GM12892 (cell line): ENCODE results near the gene ILK.

Experiments
- POLR2A ChIP-seq: IDR thresholded peaks from 2 replicates; pipeline ENCODE4 v1.6.1; 2011; ENCODE audit warnings: low read depth, low read length, control low read depth
- POLR2AphosphoS5 ChIP-seq: IDR thresholded peaks from 2 replicates; pipeline ENCODE4 v1.6.1; 2011; ENCODE audit warnings: low read depth, low read length, control low read depth

DNA sequence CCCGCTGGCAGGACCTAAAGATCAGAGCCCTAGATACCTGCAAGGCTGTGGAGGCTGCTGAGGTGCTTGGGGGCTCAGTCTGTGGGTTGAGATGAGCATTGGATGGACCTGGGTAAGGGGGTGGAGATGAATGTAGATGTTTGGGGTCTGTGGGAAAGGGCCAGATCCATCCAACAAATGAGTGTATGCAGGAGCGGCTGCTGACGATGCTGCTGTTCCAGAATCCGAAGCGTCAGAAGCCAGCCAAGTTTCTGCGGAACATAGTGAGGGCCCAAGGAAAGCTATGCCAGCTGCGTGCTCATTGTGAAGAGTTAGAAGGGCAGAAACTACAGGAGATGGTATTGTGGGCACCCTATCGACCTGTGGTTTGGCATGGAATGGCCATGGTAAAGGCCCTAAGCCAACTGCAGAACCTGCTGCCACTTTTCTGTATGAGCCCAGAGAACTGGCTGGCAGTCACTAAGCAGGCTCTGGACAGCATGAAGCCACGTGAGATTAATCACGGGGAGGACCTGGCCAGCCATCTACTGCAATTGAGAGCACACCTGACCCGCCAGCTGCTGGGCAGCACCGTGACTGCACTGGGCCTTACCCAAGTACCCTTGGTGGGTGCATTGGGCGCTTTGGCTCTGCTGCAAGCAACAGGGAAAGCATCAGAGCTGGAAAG lies 36.7 kb upstream of the ILK start:
- TF ChIP-seq POLR2A (no peak), POLR2AphosphoS5 (no peak)
